IPS-11a (cell line): ENCODE measurements around the gene SMIM35.
"Not testable (repeated sequence)": the region's sequence is repeated elsewhere in the genome, so short reads cannot be mapped to it uniquely, and the experiment has no call there.

Source experiments
- H3K4me3 ChIP-seq: one replicate; pipeline ENCODE4 v1.5.1; 2013; ENCODE audit warnings: low read depth, low read length, control low read depth

SMIM35 gene

DNA sequence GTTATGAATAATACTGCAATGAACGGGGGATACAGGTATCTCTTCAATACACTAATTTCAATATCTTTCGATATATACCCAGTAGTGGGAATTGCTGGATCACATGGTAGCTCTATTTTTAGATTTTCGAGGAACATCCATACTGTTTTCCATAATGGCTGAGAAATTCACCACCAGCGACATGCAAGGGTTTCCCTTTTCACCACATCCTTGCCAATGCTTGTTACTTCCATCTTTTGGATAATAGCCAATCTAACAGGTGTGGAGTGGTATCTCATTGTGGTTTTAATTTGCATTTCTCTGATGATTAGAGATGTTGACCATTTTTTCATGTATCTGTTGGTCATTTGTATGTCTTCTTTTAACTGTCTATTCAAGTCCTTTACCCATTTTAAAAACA, 94.6 kb downstream of the SMIM35 start:
- no peak overlapping the region for H3K4me3 ChIP-seq

DNA sequence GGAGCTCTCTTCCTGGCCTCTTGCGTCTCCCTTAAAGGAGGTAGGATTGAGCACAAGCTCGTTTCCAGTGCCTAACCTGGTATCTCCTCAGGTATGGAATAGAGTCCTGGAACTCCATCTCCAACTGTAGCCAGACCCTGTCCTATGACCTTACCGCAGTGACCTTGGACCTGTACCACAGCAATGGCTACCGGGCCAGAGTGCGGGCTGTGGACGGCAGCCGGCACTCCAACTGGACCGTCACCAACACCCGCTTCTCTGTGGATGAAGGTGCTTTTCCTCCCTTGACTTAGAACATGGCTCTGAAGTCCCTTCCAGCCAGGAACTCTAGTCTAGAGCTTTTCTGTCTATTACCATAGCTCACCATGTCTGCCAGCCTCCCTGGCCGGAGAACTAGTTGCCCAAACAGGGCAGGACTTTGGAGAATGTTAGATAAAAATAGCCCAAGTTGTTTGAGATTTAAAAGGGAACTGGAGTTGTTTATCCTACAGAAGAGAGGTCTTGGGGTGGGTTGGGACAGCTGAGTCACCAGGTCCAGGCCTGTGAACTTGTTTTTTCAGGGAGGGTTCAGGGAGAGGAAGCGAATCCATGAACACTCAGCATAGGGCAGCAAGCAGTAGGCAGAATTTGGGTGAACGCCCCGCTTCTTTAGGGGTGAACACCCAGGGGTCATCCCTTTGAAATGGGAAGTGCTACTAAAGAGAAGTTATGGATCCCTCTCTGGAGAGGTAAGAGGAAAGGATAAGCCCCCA, 97.2 kb downstream of the SMIM35 start:
- H3K4me3 ChIP-seq = no peak overlapping the region

DNA sequence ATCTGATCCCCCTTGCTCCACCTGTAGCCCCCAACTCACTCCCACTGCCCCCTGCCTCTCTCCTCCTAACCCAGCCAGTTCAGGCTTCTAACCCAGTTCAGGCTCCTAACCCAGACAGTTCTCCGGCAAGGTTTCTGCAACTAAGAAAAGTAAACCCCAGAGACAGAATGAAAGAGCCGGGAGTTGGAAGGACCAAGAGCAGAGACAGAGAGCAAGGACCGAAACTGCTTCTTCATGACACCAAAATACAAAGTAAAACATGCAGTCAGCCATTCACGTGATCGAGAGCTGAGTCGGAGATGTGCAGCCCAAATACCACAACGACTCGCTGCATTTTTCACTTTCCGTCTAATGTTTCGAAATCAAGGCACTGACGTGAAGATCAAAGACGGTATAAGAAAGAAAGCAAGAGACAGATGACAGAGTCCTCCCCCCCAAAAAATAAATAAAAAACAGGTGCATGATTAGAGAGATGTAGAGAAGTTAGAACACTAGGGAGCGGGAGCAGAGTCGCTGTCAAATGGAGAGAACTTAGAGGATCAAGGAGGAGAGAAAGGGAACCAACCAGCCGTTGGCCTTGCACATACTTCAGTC, 99.7 kb downstream of the SMIM35 start:
- H3K4me3 ChIP-seq = no peak overlapping the region

DNA sequence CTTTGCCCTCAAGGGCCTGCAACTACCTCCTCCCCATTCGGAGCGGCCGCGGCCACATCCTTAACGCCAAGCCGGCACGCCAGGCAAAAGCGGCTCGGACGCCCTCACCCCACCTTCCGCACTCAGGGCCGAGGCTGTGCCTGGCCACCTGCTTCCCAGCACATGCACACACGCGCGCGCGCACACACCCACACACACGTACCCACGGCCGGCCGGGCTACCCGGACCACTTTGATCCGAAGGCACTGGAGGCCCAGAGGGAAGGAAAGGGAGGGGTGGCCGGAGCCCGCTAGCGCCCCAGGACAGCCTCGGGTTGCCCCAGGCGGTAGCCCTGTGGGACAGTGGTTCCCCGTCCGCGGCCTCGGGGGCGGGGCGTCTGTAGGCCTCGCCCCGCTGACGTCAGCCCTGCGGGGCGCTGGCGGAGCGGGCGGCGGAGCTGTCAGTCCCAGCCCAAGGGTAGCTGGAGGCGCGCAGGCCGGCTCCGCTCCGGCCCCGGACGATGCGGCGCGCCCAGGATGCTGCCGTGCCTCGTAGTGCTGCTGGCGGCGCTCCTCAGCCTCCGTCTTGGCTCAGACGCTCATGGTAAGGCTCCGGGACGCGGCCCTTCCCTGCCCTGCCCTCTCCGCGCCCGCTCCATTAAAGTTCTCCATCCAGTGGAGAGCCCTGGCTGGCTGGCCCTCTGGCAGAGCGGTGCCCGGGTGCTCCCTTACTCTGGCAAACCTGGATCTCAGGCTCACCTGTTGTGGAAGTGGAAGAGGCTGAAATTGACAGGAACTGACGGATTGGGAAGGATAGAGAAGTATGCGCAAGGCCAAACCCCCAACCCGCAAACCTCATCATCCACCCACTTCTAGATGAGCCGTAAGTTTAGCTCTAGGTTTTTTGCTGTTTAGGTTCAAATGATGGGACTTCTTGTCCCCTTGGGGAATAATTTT, 100.5 kb downstream of the SMIM35 start, which contains the start of gene IL10RA:
TSS of gene IL10RA (plus strand) at position 442 of the 935 bp plus-strand sequence. CDS start at position 516, 74 bp downstream.
- peak within 1 kb of the TSS; percentile 58 for H3K4me3 ChIP-seq

DNA sequence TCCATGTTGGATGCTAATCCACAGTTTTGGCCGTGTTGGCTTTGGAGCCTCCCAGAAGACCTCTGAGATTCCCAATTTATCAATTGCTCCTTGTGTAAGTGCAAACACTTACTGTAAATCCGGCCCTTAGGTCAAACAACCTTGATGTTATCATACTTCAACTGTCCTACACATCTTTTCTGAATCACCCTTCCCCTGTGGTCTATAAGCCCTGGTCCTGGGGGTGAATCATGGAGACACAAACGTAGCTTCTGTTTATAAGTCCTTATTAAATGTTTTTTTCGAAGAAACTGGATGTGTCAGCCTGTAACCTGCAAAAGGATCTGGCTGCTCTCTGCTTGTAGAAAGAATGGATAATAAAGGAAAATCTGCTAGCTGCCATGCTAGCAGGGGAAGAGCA, 102.3 kb downstream of the SMIM35 start:
- no peak overlapping the region for H3K4me3 ChIP-seq

DNA sequence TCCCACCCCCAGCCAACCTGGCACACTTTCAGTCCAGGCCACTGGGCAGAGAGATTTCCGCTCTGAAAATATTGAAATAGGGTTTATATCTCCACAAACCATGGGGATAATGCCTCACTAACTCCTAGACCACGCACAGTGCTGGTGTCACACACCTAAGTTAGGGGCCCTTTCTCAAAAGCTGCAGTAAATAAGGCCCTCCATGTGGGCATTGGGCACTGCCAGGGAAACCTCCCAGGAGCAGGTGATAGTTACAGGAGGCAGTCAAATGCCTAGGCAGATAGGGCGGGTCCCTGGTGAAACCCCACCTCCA, 103.6 kb downstream of the SMIM35 start:
- no peak overlapping the region for H3K4me3 ChIP-seq

DNA sequence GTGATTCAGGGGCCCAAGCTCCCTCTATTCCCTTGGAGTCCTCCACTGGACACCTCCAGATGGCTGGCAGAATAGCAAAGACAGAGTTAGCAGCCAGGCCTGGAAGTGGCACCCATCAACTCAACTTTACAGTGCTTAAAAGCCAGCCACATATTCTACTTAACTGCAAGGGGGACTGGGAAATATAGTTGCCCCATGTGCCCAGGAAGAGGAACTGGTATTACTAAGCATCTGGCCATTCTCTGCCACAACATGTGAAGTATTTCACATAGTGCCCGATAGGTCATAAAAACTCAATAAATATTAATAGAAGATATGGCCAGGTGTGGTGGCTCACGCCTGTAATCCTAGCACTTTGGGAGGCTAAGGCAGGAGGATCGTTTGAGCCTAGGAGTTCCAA, 106.0 kb downstream of the SMIM35 start:
- H3K4me3 ChIP-seq = no peak overlapping the region

DNA sequence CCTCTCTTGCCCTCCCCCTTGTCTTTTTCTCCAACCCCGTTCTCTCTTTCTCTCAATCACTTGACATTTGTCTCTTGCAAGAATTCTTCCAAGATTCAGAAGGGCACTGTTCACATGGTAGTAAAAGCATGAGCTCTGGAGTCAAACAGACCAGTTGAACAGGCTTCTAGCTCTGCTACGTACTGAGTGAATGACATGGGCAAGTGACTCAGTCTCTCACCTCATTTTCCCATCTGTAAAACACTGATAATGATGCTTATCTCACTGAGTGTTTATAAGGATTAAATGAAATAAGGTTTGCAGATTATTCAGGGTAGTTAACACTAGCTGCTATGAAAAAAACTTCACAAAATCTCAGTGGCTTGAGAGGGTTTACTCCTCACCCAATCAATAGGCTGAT, 106.5 kb downstream of the SMIM35 start:
- H3K4me3 ChIP-seq = no peak overlapping the region

DNA sequence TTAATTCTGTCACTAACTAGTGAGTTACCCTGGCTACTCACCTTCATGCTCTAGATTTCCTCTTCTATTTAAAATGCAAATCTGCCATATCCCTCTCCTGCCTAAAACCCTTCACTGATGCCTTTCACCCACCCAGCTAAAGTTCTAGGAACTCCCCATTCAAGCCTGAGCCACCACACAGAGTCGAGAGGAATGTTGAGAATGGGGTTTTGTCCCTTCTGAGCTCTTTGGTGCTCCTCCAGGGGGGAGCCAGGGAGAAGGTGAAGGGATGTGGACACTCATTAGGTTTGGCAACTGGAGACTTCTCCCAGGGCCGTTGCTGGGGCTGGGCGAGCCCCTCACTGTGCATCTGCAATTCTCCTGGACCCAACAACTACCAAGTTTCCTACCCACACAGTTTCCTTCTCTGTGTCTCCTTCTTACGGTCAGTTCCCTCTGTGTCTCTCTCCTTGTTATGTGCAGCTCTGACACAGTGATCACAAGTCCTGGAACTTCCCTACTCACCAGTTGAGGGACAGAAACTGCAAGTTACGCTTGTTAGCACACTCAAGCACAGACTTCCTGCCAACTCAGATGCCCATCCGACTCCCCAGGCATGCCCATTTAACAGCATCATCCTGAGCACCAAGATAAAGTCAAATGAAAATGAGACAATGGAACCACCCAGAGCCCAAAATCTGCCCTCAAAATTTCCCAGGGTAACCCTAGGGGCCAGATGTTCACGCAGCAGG, 107.1 kb downstream of the SMIM35 start:
- no peak overlapping the region for H3K4me3 ChIP-seq

DNA sequence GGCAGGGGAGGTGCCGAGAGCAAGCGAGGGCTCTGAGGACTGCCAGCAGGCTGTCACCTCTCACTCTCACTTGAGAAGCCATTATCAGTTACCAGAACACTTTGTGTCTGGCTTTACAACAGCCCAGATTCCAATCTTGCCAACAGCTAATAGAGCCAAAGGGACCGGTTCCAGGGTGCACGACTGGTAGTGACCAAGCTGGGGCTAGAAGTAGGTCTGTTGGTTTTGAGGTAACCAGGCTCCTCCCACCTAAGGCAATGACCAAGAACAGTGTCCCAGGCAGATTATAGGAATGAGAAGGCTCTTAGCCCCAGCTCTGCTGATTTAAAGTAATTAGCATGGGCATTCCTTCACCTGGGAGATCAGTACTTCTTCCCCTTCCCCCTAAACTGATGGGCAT, 107.8 kb downstream of the SMIM35 start:
- H3K4me3 ChIP-seq = no peak overlapping the region

DNA sequence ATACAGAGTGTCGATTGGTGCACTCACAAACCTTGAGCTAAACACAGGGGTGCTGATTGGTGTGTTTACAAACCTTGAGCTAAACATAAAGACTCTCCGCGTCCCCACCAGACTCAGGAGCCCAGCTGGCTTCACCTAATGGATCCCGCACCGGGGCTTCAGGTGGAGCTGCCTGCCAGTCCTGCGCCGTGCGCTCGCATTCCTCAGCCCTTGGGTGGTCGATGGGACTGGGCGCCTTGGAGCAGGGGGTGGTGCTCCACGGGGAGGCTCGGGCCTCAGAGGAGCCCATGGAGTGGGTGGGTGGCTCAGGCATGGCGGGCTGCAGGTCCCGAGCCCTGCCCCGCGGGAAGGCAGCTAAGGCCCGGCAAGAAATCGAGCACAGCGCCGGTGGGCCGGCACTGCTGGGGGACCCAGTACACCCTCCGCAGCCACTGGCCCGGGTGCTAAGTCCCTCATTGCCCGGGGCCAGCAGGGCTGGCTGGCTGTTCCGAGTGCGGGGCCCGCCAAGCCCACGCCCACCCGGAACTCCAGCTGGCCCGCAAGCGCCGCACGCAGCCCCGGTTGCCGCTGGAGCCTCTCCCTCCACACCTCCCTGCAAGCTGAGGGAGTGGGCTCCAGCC, 108.4 kb downstream of the SMIM35 start:
- H3K4me3 ChIP-seq = not testable (repeated sequence)

DNA sequence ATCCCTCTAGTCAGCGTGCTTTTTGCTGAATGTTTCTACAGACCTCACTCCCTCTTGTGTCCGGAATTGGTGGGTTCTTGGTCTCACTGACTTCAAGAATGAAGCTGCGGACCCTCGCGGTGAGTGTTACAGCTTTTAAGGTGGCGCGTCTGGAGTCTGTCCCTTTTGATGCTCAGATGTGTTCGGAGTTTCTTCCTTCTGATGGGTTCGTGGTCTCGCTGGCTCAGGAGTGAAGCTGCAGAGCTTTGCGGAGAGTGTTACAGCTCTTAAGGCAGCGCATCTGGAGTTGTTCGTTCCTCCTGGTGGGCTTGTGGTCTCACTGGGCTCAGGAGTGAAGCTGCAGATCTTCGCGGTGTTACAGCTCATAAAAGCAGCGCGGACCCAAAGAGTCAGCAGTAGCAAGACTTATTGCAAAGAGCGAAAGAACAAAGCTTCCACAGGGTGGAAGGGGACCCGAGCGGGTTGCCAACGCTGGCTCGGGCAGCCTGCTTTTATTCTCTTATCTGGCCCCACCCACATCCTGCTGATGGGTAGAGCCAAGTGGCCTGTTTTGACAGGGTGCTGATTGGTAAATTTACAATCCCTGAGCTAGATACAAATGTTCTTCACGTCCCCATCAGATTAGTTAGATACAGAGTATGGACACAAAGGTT, 109.0 kb downstream of the SMIM35 start:
- not testable (repeated sequence) for H3K4me3 ChIP-seq

DNA sequence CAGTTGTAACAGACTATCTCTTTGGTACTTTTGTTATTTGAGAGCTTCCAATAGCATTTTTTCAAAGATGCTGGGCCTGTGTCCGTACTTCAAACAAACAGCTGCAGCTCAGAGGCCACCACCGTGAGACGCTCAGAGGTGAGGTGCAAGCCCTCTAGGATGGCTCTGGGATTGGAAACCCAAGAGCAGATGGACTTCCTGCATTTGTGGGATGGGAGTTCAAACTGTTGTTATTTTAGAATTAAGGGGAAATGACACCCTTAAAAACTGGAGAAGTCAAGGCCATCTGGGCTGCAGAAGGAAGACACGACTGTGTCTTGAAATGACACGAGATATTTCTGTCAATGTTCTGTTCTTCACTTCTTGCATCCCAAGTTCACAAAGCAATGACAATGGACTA, 109.7 kb downstream of the SMIM35 start:
- H3K4me3 ChIP-seq = no peak overlapping the region

DNA sequence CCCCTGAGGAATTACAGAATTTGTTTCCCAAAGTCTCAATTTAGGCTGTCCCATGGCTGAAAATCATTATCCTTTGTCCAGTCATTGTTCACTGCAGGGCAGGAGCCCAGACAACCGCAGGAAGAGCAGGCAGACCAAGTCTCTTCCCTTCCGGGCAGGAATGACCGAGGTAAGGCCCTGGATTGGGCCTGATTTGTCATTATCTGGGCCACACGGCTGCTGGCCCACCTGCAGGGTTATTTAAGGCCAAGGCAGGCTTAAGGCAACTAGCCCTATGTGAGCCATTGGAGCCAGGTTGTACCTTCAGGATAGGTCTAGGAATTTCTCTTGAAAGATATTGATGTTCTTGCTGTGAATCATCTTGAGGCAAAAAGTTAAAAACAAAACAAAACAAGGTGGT, 110.3 kb downstream of the SMIM35 start:
- no peak overlapping the region for H3K4me3 ChIP-seq

DNA sequence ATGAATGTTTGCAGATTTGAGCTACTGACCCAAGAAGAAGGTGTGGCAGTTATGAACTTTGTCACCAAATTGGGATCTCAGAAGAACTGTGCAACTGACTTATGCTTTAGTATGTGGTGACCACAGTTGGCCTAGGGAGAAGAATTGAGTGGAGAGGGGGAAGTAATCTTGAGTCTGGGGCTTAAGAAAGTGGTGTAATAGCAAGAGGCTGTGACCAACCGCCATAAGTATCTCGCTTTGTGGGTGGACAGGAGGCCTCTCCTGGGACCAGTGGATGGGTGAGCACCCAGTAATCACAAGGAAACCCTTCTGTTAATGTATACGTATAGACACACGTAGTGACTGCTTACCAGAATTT, 113.3 kb downstream of the SMIM35 start:
- H3K4me3 ChIP-seq = no peak overlapping the region

DNA sequence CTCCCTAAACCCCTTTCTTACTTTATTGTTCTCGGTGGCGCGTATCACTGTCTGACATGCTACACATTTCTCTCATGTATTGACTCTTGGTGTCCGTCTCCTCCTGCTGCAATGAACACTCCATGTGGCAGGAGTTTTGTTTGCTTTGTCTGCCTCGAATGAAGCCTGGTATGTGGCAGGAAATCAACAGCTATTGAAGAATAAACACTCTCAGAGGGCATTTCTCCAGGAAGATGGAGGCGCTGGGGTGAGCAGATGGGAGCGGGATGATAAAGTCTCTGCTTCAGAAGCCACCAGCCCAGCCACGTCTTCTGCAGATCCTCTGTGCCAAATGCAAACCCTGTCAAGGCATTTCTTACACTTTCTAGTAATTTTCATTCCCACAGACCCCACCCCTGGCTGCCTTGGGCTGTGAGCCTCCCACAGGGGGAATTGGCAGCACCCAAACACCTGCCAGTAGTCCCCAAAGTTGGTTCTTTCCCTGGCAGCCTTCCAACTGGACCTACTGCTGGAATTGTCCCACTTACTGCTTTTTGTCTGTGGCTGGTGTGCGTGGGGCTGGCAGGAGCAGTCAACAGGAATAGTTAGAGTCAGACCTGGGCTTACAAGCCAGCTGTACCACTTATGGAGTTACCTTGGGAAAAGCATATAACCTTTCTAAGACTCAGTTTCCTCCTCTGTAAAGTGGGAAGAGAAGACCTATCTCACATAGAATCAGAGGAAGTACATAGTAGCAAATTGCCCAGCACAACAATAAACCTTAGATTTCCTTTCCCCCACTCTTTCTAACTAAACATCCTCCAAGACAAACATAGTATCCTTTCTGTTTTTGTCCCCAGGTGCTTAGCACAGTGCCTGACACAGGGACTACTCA, 113.9 kb downstream of the SMIM35 start:
- no peak overlapping the region for H3K4me3 ChIP-seq

DNA sequence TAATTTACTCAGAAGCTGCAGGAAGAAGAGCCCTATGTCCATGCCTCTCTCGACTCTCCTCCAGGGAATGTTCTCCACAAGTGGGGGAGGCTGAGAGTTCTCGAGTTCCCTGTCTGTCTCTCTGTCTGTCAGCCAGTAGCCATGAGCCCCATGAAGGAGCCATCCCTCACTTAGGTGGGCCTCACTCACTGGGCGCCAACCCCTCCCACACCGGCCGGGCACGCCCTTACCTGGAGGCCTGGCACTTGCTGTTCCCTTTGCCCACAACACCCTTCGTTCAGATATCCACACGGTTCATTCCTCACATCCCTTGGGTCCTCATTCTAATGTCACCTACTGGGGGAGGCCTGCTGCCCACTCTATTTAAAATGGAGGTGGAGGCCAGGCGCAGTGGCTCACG, 114.7 kb downstream of the SMIM35 start:
- no peak overlapping the region for H3K4me3 ChIP-seq

DNA sequence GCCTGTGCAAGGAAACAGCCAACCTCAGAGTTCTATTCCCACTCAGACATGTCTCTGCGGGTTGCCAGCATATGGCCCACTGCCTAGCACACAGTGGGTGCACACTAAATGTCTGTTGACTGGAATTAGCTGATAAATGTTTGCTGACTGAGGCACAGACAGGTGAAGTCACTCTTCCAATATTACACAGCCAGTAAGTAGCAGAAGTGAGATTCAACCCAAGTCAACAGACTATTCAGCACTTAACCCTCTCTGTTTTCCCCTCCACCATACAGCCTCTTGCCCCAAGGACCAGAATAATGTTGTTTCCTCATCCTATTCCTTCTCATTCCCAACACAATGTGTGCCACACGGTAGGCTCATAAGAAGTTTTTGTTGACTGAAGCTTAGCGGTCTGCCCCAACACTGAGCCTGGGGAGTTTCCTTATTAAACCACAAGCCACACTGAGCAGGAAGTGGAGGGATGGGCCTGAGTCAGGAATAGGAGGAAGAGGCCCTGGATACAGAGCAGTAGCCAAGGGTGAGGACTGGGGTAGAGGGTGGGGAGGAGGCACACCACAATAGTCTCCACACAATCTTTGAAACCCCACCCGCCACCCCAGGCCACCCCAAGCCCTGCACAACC, 116.3 kb downstream of the SMIM35 start:
- H3K4me3 ChIP-seq = no peak overlapping the region
